GM21717 (cell line): ENCODE data around the gene KRT78.

Experiments used
- ATAC-seq: cut with Tn5 transposase; IDR thresholded peaks from one replicate; pipeline ENCODE4 v1.9.1; 2021; ENCODE audit warnings: mild to moderate bottlenecking, moderate library complexity; ENCODE audit not compliant: unreplicated experiment

The KRT78 gene

GRCh38 chr12:52813203-52813819, 35.5 kb downstream of the KRT78 start:
- ATAC-seq = no peak

- ATAC-seq = no peak
Observed at GRCh38 chr12:52812749-52813148, 36.0 kb downstream of the KRT78 start.

- ATAC-seq = no peak
Observed at GRCh38 chr12:52812073-52812400, 36.8 kb downstream of the KRT78 start.

- ATAC-seq = no peak
Observed at GRCh38 chr12:52811191-52812072, 37.4 kb downstream of the KRT78 start.

- no peak for ATAC-seq
Observed at GRCh38 chr12:52810554-52810953, 38.2 kb downstream of the KRT78 start.

GRCh38 chr12:52809166-52809565, 39.6 kb downstream of the KRT78 start:
- ATAC-seq = no peak

GRCh38 chr12:52808573-52809160, 40.1 kb downstream of the KRT78 start:
- no peak for ATAC-seq

GRCh38 chr12:52807544-52808470, 41.0 kb downstream of the KRT78 start:
- no peak for ATAC-seq

GRCh38 chr12:52806821-52807543, 41.8 kb downstream of the KRT78 start:
- no peak for ATAC-seq

- no peak for ATAC-seq
Observed at GRCh38 chr12:52806169-52806811, 42.5 kb downstream of the KRT78 start.

- ATAC-seq = no peak
Observed at GRCh38 chr12:52805739-52806138, 43.1 kb downstream of the KRT78 start.

- no peak for ATAC-seq
Observed at GRCh38 chr12:52805000-52805399, 43.8 kb downstream of the KRT78 start.

GRCh38 chr12:52802442-52802841, 46.4 kb downstream of the KRT78 start:
- no peak for ATAC-seq

- no peak for ATAC-seq
Observed at GRCh38 chr12:52801773-52802172, 47.0 kb downstream of the KRT78 start.

GRCh38 chr12:52800259-52800917, 48.4 kb downstream of the KRT78 start:
- no peak for ATAC-seq

GRCh38 chr12:52799505-52800211, 49.1 kb downstream of the KRT78 start:
- ATAC-seq = no peak

- ATAC-seq = no peak
Observed at GRCh38 chr12:52798671-52799504, 49.9 kb downstream of the KRT78 start.
